Transverse colon (tissue), 4 donors: Measurements from ENCODE around the gene RYR3. TPM values are rescaled to one million over a fixed set of nuclear protein-coding genes. Genes with fewer than 3 reads are reported as not detected.

Source experiments
- DNase-seq: peaks from one replicate; pipeline ENCODE4 v3.0.0-alpha.2; 2019
- H3K27ac ChIP-seq, 4 donors: fragments of 200-600 bp; sonication (generic); 2 replicates each; pipeline ENCODE4 v1.5.1; 2016 to 2018; ENCODE audit warnings: inconsistent platforms in 4 of 4
- H3K27me3 ChIP-seq: fragments of 200-600 bp; sonication (generic); 2 replicates; pipeline ENCODE4 v1.5.1; 2017; ENCODE audit warnings: inconsistent platforms
- H3K36me3 ChIP-seq, 4 donors: fragments of 200-600 bp; sonication (generic); 2 replicates each; pipeline ENCODE4 v1.5.1; 2017 to 2019; ENCODE audit warnings: inconsistent platforms in 4 of 4
- H3K4me1 ChIP-seq, 4 donors: fragments of 200-600 bp; sonication (generic); 2 replicates each; pipeline ENCODE4 v1.5.1; 2017 to 2020; ENCODE audit warnings: inconsistent platforms in 4 of 4
- H3K4me3 ChIP-seq, 4 donors: fragments of 200-600 bp; sonication (generic); 1 replicate in 1 of 4; 2 replicates in 3 of 4; pipeline versions ENCODE4 v1.5.1 to v1.6.1; 2017 to 2019; ENCODE audit warnings: inconsistent platforms in 4 of 4
- H3K9me3 ChIP-seq, 2 donors: fragments of 200-600 bp; sonication (generic); 2 replicates each; pipeline ENCODE4 v1.5.1; 2017 to 2019; ENCODE audit warnings: inconsistent platforms in 2 of 2
- EP300 ChIP-seq: sonication (generic); formaldehyde crosslinking; IDR thresholded peaks from one replicate; pipeline ENCODE4 v1.6.1; 2017; ENCODE audit warnings: antibody characterized with exemption, low read depth
- POLR2A ChIP-seq: fragments of 450-650 bp; IDR thresholded peaks from one replicate; pipeline ENCODE4 v1.6.1; 2016; ENCODE audit warnings: antibody characterized with exemption, mild to moderate bottlenecking, moderate library complexity
- POLR2AphosphoS5 ChIP-seq, 3 donors: sonication (generic); formaldehyde crosslinking; IDR thresholded peaks; one replicate each; pipeline ENCODE4 v1.6.1; 2016; ENCODE audit warnings: antibody characterized with exemption in 3 of 3
- WGBS, 2 donors: methylation state at CpG; one replicate each; pipeline ENCODE4 v1.1.5; 2018; ENCODE audit warnings: low coverage in 1 of 2; 5-methylcytosine and 5-hydroxymethylcytosine counted together
- in situ Hi-C, 4 donors: fragments of 200-750 bp; cut with MboI; loops; one replicate each; pipeline versions ENCODE4 v1.15.0 to v1.15.1; 2017; ENCODE audit warnings: low sequenced_read_pairs in 3 of 4, low pct_ligation_motif_present in 1 of 4, low pct_unique_long_range_greater_than_20kb in 1 of 4
- intact Hi-C: fragments of 100-400 bp; cut with DNase I; formaldehyde crosslinking; loops from one replicate; pipeline ENCODE4 v1.15.1; 2023; ENCODE audit warnings: low total_unique reads
- total RNA-seq, 4 donors: library from RNA; depleted of rRNA; stranded (reverse); fragments of >200 nt; gene quantifications; one replicate each; pipeline ENCODE4 v1.1.0, GENCODE V29; 2016
- TF ChIP-seq, protein P1 (sequence below), 5 experiments: fragments of 200-600 bp in 3 of 5; fragments of 450-650 bp in 2 of 5; sonication (generic) in 3 of 5; IDR thresholded peaks; 1 replicate in 2 of 5; 2 replicates in 3 of 5; pipeline ENCODE4 v1.5.1; 2016 to 2017; ENCODE audit warnings: antibody characterized with exemption in 5 of 5, inconsistent platforms in 3 of 5, mild to moderate bottlenecking in 2 of 5, moderate library complexity in 1 of 5

The RYR3 gene
- total RNA-seq, 4 donors from 2014 or later: 0.96 to 9.7 (median 5.4) TPM

DNA sequence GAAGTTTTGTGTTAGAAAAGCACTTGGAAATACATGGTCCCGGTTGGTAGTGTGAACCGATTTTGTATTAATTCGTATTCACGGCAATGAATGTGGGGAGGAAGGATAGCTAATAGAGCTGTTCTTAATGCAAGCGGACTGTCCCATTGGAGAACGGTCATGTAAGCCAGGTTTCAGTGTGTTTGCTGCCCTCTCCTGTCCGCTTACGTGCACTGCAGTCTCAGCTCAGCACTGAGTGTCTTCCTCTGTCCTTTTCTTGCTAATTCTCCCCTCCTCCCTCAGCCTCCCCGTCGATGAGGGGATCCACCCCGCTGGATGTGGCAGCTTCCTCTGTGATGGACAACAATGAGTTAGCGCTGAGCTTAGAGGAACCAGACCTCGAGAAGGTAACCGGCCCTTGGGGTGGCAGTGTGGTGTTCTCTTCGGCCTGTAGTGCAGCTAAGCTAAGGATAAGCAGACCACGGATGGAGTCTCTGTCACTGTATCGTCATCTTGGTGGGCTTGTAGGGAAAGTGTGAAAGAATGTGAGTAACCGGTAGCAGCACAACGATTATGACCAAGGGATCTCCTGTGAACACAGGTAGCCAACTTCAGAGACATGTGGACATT, 390.0 kb downstream of the RYR3 start:
- intact Hi-C loops: no loop called here
- no peak overlapping the region for H3K4me3 ChIP-seq
- no peak for TF ChIP-seq EP300
- TF ChIP-seq, protein P1, sequence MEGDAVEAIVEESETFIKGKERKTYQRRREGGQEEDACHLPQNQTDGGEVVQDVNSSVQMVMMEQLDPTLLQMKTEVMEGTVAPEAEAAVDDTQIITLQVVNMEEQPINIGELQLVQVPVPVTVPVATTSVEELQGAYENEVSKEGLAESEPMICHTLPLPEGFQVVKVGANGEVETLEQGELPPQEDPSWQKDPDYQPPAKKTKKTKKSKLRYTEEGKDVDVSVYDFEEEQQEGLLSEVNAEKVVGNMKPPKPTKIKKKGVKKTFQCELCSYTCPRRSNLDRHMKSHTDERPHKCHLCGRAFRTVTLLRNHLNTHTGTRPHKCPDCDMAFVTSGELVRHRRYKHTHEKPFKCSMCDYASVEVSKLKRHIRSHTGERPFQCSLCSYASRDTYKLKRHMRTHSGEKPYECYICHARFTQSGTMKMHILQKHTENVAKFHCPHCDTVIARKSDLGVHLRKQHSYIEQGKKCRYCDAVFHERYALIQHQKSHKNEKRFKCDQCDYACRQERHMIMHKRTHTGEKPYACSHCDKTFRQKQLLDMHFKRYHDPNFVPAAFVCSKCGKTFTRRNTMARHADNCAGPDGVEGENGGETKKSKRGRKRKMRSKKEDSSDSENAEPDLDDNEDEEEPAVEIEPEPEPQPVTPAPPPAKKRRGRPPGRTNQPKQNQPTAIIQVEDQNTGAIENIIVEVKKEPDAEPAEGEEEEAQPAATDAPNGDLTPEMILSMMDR (IDR thresholded peaks at IDR 0.05): peak; percentile 72 to 87 (median 83)
- H3K4me1 ChIP-seq: no peaks in the 10 kb centered on the region
- no peak overlapping the region for H3K27ac ChIP-seq
- peak; percentile 53 for DNase-seq
- in situ Hi-C loops: loop anchor here (10.0 to 25.0 kb wide), 4 partner anchors 396 to 1038 kb away; no protein-coding TSS in a partner anchor
- H3K9me3 ChIP-seq: no peaks in the 10 kb centered on the region
- WGBS, 2 donors: 17 to 24% methylated on average over 7 to 19 of the region's 19 CpGs
- no peaks in the 10 kb centered on the region for H3K27me3 ChIP-seq
- no peaks in the 10 kb centered on the region for H3K36me3 ChIP-seq

DNA sequence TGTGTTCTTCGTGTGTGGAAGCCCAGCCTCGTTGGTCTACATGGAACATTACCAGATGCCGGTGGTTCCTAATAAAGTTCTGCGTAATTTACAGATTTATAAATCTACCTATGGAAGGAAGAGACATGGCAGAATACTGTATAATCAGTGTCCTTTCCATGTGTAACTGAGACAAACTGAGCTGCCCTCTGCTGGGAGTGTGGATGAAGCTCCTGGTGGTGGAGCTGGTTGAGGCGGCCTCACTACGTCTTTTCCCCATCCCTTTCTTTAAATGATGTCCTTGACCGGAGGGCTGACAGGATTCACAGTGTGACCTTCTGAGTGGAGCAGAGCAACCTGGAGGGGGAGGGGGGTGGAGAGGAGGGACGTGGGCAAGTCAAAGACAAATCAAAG, 390.5 kb downstream of the RYR3 start:
- no peak overlapping the region for H3K27ac ChIP-seq
- intact Hi-C loops: no loop called here
- in situ Hi-C loops: loop anchor here (10.0 to 25.0 kb wide), 4 partner anchors 396 to 1039 kb away; no protein-coding TSS in a partner anchor
- H3K9me3 ChIP-seq: no peaks in the 10 kb centered on the region
- DNase-seq: no peak
- no peaks in the 10 kb centered on the region for H3K36me3 ChIP-seq
- WGBS, 2 donors: 58 to 74% methylated on average over 4 to 8 of the region's 8 CpGs
- H3K4me3 ChIP-seq: no peak overlapping the region
- no peaks in the 10 kb centered on the region for H3K27me3 ChIP-seq
- TF ChIP-seq, protein P1 (IDR thresholded peaks at IDR 0.05): no peak
- TF ChIP-seq POLR2AphosphoS5 (IDR thresholded peaks at IDR 0.05) (no peak), POLR2A (no peak)
- no peaks in the 10 kb centered on the region for H3K4me1 ChIP-seq

- TF ChIP-seq EP300 (no peak), POLR2A (no peak), POLR2AphosphoS5 (IDR thresholded peaks at IDR 0.05) (no peak)
- TF ChIP-seq, protein P1 (IDR thresholded peaks at IDR 0.05): no peak
- in situ Hi-C loops: loop anchor here (10.0 to 25.0 kb wide), 4 partner anchors 401 to 1044 kb away; no protein-coding TSS in a partner anchor
- WGBS, 2 donors: 76 to 79% methylated on average over 4 to 5 of the region's 5 CpGs
Measured at GRCh38 chr15:33706173-33706572, 395.4 kb downstream of the RYR3 start.

GRCh38 chr15:33710748-33711147, 400.0 kb downstream of the RYR3 start:
- Histone ChIP-seq H3K4me1 (no peaks in the 10 kb centered on the region), H3K4me3 (no peak overlapping the region), H3K9me3 (no peaks in the 10 kb centered on the region), H3K27me3 (no peaks in the 10 kb centered on the region), H3K36me3 (no peaks in the 10 kb centered on the region), H3K27ac (no peak overlapping the region)
- no peak for TF ChIP-seq POLR2A
- TF ChIP-seq, protein P1 (IDR thresholded peaks at IDR 0.05): no peak
- no peak for TF ChIP-seq POLR2AphosphoS5 (IDR thresholded peaks at IDR 0.05)
- TF ChIP-seq EP300: no peak
- in situ Hi-C loops: loop anchor here in 2 of 4 donors (25.0 kb wide), 2 partner anchors 423 to 1048 kb away; no protein-coding TSS in a partner anchor
- DNase-seq: no peak
- intact Hi-C loops: no loop called here

More at GRCh38 chr15:33706173-33706572, 395.4 kb downstream of the RYR3 start:
- H3K36me3 ChIP-seq: no peaks in the 10 kb centered on the region
- no peak for DNase-seq
- no peak overlapping the region for H3K27ac ChIP-seq
- no peaks in the 10 kb centered on the region for H3K9me3 ChIP-seq
- H3K27me3 ChIP-seq: no peaks in the 10 kb centered on the region
- intact Hi-C loops: no loop called here
- no peaks in the 10 kb centered on the region for H3K4me1 ChIP-seq
- no peak overlapping the region for H3K4me3 ChIP-seq
